PFSK-1 (cell line): ENCODE data around the gene FCN2.

Experiments used
- FOXP2 ChIP-seq: optimal IDR thresholded peaks from 2 replicates; pipeline ENCODE3; 2011; ENCODE audit warnings: borderline replicate concordance, control low read depth, inconsistent platforms; ENCODE audit not compliant: insufficient read depth; ENCODE audit errors: extremely low read length, extremely low read depth
- POLR2AphosphoS5 ChIP-seq: IDR thresholded peaks from 2 replicates; pipeline ENCODE4 v1.6.1; 2012; ENCODE audit warnings: low read depth, mild to moderate bottlenecking, control low read depth, low read length, moderate library complexity
- REST ChIP-seq, 2 experiments: IDR thresholded peaks; 2 replicates each; pipeline versions ENCODE4 v1.6.1 to v1.8.0; 2011 to 2012; ENCODE audit warnings: low read depth in 2 of 2, low read length in 2 of 2, control low read depth in 1 of 2, inconsistent platforms in 1 of 2, mild to moderate bottlenecking in 1 of 2, moderate library complexity in 1 of 2; ENCODE audit not compliant: insufficient read depth in 1 of 2
- SIN3A ChIP-seq: IDR thresholded peaks from 2 replicates; pipeline ENCODE4 v1.6.1; 2012; ENCODE audit warnings: mild to moderate bottlenecking, low read length, moderate library complexity, borderline replicate concordance; ENCODE audit not compliant: insufficient read depth
- TAF1 ChIP-seq: IDR thresholded peaks from 2 replicates; pipeline ENCODE4 v1.6.1; 2012; ENCODE audit warnings: low read length, control low read depth, borderline replicate concordance; ENCODE audit not compliant: insufficient read depth

Gene FCN2

GRCh38 chr9:134872482-134873231 is 8.0 kb upstream of the FCN2 start:
- TF ChIP-seq POLR2AphosphoS5: no peak
- TF ChIP-seq SIN3A: no peak

GRCh38 chr9:134875371-134875770 is 5.2 kb upstream of the FCN2 start:
- no peak for TF ChIP-seq TAF1
- no peak for TF ChIP-seq POLR2AphosphoS5
- TF ChIP-seq FOXP2: no peak
- TF ChIP-seq REST (IDR thresholded peaks at IDR 0.05; ENCODE audit: insufficient read depth in 1 of 2, low read depth in 2 of 2, low read length in 2 of 2): no peak
- TF ChIP-seq SIN3A: no peak

- no peak for TF ChIP-seq REST (IDR thresholded peaks at IDR 0.05; ENCODE audit: insufficient read depth in 1 of 2, low read depth in 2 of 2, low read length in 2 of 2)
- TF ChIP-seq FOXP2: no peak
- TF ChIP-seq SIN3A: no peak
- no peak for TF ChIP-seq TAF1
- TF ChIP-seq POLR2AphosphoS5: no peak
These were observed 3.1 kb upstream of the FCN2 start for GRCh38 chr9:134877541-134877940.

GRCh38 chr9:134879664-134880483 is 736 bp upstream of the FCN2 start:
- TF ChIP-seq TAF1 (no peak), POLR2AphosphoS5 (no peak), FOXP2 (no peak), SIN3A (no peak), REST (IDR thresholded peaks at IDR 0.05; ENCODE audit: insufficient read depth in 1 of 2, low read depth in 2 of 2, low read length in 2 of 2) (no peak)

GRCh38 chr9:134881313-134881670 is 682 bp downstream of the FCN2 start:
- TF ChIP-seq REST (IDR thresholded peaks at IDR 0.05; ENCODE audit: insufficient read depth in 1 of 2, low read depth in 2 of 2, low read length in 2 of 2): no peak
- TF ChIP-seq FOXP2: no peak
- TF ChIP-seq SIN3A: no peak
- TF ChIP-seq POLR2AphosphoS5: no peak
- no peak for TF ChIP-seq TAF1
